Thoracic aorta (tissue), 2 donors: ENCODE data around the gene METTL22. TPM values are rescaled to one million over a fixed set of nuclear protein-coding genes. Genes with fewer than 3 reads are reported as not detected.

Source experiments
- ATAC-seq: fragments of 150-250 bp; one replicate; pipeline ENCODE4 v1.8.0; 2017; ENCODE audit warnings: low read depth; ENCODE audit not compliant: insufficient number of reproducible peaks, low FRiP score
- DNase-seq: peaks from one replicate; pipeline ENCODE4 v3.0.0-alpha.2; 2020; ENCODE audit warnings: low spot score
- H3K27ac ChIP-seq, 2 donors: fragments of 200-600 bp; sonication (generic); 1 replicate in 1 of 2; 2 replicates in 1 of 2; pipeline ENCODE4 v1.5.1; 2016; ENCODE audit warnings: mild to moderate bottlenecking in 2 of 2, moderate library complexity in 2 of 2
- H3K27me3 ChIP-seq: fragments of 200-600 bp; sonication (generic); replicated peaks from 2 replicates; pipeline ENCODE4 v1.6.0; 2016; ENCODE audit warnings: mild to moderate bottlenecking; ENCODE audit not compliant: insufficient read depth
- H3K36me3 ChIP-seq: fragments of 200-600 bp; sonication (generic); one replicate; pipeline ENCODE4 v1.5.1; 2016
- H3K4me1 ChIP-seq, 2 donors: fragments of 200-600 bp; sonication (generic); 1 replicate in 1 of 2; 2 replicates in 1 of 2; pipeline versions ENCODE4 v1.5.1 to v1.6.0; 2016; ENCODE audit warnings: low read depth in 2 of 2, mild to moderate bottlenecking in 1 of 2; ENCODE audit not compliant: control insufficient read depth in 1 of 2
- H3K4me3 ChIP-seq: fragments of 200-600 bp; sonication (generic); 2 replicates; pipeline ENCODE4 v1.5.1; 2016; ENCODE audit warnings: mild to moderate bottlenecking
- H3K9me3 ChIP-seq: fragments of 200-600 bp; sonication (generic); 2 replicates; pipeline ENCODE4 v1.5.1; 2016
- total RNA-seq, 2 donors: library from RNA; depleted of rRNA; stranded (reverse); fragments of >200 nt; gene quantifications; one replicate each; pipeline versions ENCODE4 v1.1.0 to v1.2.3, GENCODE V29; 2016
- TF ChIP-seq, protein P1 (sequence below): fragments of 200-600 bp; sonication (generic); IDR thresholded peaks from one replicate; pipeline ENCODE4 v1.5.1; 2019; ENCODE audit warnings: antibody characterized with exemption

The METTL22 gene
- total RNA-seq, 2 donors from 2014 or later = 19.6 to 34.6 TPM

DNA sequence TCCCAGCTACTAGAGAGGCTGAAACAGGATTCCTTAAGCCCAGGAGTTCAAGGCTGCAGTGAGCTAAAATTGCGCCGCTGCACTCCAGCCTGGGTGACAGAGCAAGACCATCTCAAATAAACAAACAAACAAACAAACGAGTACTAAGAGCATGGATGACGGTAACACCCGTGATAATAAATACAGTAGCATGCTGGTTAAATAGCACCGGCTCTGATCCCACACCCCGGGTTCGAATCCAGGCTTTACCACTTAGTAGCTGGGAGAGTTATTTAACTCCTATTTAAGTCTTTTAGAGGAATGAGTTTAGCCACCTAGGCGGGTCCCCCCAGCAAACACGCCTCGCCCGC, 301 bp upstream of the METTL22 start:
- no peak for ATAC-seq
- Histone ChIP-seq H3K27me3 (no peaks in the 10 kb centered on the region), H3K4me1 (peaks cover 9 to 18% of the 10 kb centered on the region in 2 donors), H3K9me3 (no peaks in the 10 kb centered on the region), H3K27ac (peak overlapping the region; percentile 64 to 75), H3K36me3 (peaks cover 9% of the 10 kb centered on the region), H3K4me3 (peak overlapping the region; percentile 90)
- TF ChIP-seq, protein P1, sequence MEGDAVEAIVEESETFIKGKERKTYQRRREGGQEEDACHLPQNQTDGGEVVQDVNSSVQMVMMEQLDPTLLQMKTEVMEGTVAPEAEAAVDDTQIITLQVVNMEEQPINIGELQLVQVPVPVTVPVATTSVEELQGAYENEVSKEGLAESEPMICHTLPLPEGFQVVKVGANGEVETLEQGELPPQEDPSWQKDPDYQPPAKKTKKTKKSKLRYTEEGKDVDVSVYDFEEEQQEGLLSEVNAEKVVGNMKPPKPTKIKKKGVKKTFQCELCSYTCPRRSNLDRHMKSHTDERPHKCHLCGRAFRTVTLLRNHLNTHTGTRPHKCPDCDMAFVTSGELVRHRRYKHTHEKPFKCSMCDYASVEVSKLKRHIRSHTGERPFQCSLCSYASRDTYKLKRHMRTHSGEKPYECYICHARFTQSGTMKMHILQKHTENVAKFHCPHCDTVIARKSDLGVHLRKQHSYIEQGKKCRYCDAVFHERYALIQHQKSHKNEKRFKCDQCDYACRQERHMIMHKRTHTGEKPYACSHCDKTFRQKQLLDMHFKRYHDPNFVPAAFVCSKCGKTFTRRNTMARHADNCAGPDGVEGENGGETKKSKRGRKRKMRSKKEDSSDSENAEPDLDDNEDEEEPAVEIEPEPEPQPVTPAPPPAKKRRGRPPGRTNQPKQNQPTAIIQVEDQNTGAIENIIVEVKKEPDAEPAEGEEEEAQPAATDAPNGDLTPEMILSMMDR = no peak
- DNase-seq = no peak

DNA sequence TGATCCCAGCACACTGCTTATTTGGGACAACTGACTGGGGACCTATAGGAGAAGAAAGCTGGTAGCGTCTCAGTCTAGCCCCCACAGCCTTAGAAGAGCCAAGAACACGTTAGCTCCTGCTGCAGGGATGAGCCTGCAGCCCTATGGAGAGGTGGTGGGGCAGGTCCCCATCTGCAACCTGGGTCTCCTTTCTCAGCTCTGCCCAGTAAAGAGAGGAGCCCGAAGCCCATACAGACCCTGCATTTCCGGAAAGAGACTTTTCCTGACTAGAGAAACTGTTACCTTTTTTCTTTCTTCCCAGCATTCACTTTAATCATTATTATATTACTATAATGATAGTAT, 788 bp downstream of the METTL22 start:
- TF ChIP-seq, protein P1 = no peak
- ATAC-seq = no peak
- Histone ChIP-seq H3K27ac (no peak overlapping the region), H3K36me3 (peaks cover 14% of the 10 kb centered on the region), H3K27me3 (no peaks in the 10 kb centered on the region), H3K4me3 (peak overlapping the region; percentile 90), H3K9me3 (no peaks in the 10 kb centered on the region), H3K4me1 (peaks cover 9 to 18% of the 10 kb centered on the region in 2 donors)
- DNase-seq = no peak

DNA sequence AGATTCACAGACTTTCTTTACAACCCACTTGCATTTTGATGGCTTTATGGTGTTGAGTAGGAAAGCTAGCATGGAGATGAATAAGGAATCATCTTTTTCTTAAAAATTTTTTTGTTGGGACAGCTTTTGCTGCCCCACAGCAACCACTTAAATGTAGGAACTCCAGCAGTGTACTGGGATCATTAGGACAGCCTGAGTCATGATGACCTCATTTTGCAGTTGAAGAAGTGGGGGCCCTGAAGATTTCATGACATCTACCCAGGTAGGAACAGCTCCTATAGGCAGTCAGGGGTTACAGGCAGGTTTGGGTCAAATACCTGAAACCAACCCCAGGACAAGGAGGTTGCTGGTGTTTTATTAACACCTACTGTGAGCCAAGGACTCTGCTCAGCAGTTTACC, 2.1 kb downstream of the METTL22 start:
- peaks cover 27% of the 10 kb centered on the region for H3K36me3 ChIP-seq
- no peaks in the 10 kb centered on the region for H3K9me3 ChIP-seq
- TF ChIP-seq, protein P1 = no peak
- ATAC-seq (no peak), DNase-seq (no peak)
- no peak overlapping the region for H3K4me3 ChIP-seq
- H3K27me3 ChIP-seq = no peaks in the 10 kb centered on the region
- no peak overlapping the region for H3K27ac ChIP-seq
- peaks cover 9 to 18% of the 10 kb centered on the region in 2 donors for H3K4me1 ChIP-seq

DNA sequence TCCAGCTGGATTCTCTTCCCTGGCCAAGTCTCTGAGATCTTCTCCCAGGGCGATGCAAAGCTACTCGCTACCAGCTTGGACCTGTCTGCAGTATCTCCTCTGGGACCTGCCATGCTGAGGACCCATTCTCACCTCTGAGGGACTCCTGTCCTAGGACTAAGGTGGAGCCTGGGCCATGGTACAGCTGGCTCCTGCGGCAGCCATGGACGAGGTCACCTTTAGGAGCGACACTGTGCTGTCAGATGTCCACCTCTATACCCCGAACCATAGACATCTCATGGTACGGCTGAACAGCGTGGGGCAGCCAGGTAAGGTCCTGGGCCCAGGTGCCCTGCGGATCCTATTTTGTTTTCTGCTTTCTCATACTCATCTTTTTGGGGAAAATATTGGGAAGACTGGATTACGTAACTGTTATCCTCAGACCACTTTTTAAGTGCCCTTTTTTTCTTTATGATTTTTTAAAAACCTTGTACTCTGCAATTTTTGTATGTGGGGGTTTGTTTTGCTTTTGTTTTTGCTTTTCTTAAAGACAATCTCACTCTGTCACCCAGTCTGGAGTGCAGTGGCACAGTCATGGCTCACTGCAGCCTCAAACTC, 4.1 kb downstream of the METTL22 start:
- Histone ChIP-seq H3K4me3 (no peak overlapping the region), H3K4me1 (peaks cover 9 to 18% of the 10 kb centered on the region in 2 donors), H3K9me3 (no peaks in the 10 kb centered on the region), H3K27me3 (no peaks in the 10 kb centered on the region), H3K36me3 (peaks cover 46% of the 10 kb centered on the region), H3K27ac (no peak overlapping the region)
- DNase-seq = no peak
- ATAC-seq = no peak
- TF ChIP-seq, protein P1 = no peak

DNA sequence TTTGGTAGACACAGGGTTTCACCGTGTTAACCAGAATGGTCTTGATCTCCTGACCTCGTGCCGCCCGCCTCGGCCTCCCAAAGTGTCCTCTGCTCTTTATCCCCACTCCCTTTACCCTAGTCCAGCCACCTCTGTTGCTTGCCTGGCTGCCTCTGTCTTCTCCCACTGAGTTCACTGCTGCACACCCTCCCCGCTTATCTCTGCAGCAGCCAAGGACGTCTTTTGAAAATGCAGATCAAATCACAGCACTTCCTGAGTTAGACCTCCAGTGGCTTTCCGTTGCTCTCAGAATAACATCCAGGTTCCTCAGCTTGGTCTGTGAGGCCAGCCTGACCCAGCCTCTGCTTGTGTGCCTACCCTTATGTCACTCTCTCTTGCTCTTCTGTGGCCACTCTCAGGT, 5.4 kb downstream of the METTL22 start:
- Histone ChIP-seq H3K4me3 (no peak overlapping the region), H3K9me3 (no peaks in the 10 kb centered on the region), H3K27me3 (no peaks in the 10 kb centered on the region), H3K4me1 (peaks cover 9 to 17% of the 10 kb centered on the region in 2 donors), H3K27ac (no peak overlapping the region), H3K36me3 (peaks cover 51% of the 10 kb centered on the region)
- TF ChIP-seq, protein P1 = no peak
- ATAC-seq = no peak
- DNase-seq = no peak
